ENCODE data around the gene PPP1R37. TPM values are rescaled to one million over a fixed set of nuclear protein-coding genes. Genes with fewer than 3 reads are reported as not detected.

Gene PPP1R37
- total RNA-seq, 1 experiment from 2014 or later, result 45.7 TPM

GRCh38 chr19:45150180-45150579, 57.2 kb downstream of the PPP1R37 start:
- Mint-ChIP-seq H3K27me3 (ENCODE audit: unreplicated experiment) (no peaks in the 10 kb centered on the region), H3K27ac (ENCODE audit: unreplicated experiment) (no peak overlapping the region), H3K9me3 (ENCODE audit: low read depth, unreplicated experiment) (no peaks in the 10 kb centered on the region), H3K36me3 (ENCODE audit: insufficient read depth, unreplicated experiment) (peaks cover 39% of the 10 kb centered on the region), H3K4me1 (ENCODE audit: low read depth, unreplicated experiment) (peaks cover 13% of the 10 kb centered on the region), H3K4me3 (ENCODE audit: low read depth, unreplicated experiment) (no peak overlapping the region)
- no TSS peak for BruUV-seq (replicated peaks)
- DNase-seq, result no peak
- CTCF ChIA-PET, result no interaction called here
- TF ChIP-seq CTCF (IDR thresholded peaks at IDR 0.05; ENCODE audit: unreplicated experiment), result no peak
- intact Hi-C loops (cut with micrococcal nuclease; ENCODE audit: unreplicated experiment), result no loop called here

- H3K27ac Mint-ChIP-seq (ENCODE audit: unreplicated experiment), result peak overlapping the region; percentile 30
- intact Hi-C loops (cut with micrococcal nuclease; ENCODE audit: unreplicated experiment), result no loop called here
- no peaks in the 10 kb centered on the region for H3K9me3 Mint-ChIP-seq (ENCODE audit: low read depth, unreplicated experiment)
- DNase-seq, result no peak
- BruUV-seq (replicated peaks), result no TSS peak
- peaks cover 13% of the 10 kb centered on the region for H3K4me1 Mint-ChIP-seq (ENCODE audit: low read depth, unreplicated experiment)
- H3K4me3 Mint-ChIP-seq (ENCODE audit: low read depth, unreplicated experiment), result no peak overlapping the region
- H3K27me3 Mint-ChIP-seq (ENCODE audit: unreplicated experiment), result no peaks in the 10 kb centered on the region
- no peak for TF ChIP-seq CTCF (IDR thresholded peaks at IDR 0.05; ENCODE audit: unreplicated experiment)
- H3K36me3 Mint-ChIP-seq (ENCODE audit: insufficient read depth, unreplicated experiment), result peaks cover 39% of the 10 kb centered on the region
- CTCF ChIA-PET, result no interaction called here
Measured at GRCh38 chr19:45150751-45151281, 57.8 kb downstream of the PPP1R37 start.

DNA sequence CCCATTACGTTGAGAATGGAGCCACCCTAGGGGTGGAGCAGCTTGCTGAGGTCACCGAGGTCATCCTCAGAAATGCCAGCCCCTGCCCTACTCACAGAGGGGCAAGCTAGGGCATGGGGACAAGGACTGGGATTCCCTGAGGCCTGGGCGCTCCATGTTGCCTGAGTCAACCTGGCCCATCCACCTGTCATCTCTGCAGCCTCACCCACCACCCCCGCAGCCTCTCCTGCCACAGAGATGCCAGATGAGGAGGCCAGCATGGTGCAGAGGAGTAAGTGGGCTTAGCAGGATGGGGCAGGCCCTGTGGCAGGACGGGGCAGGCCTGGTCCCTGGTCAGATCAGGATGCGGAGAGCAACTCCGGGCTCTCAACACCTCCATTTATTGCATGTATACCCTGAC, 58.3 kb downstream of the PPP1R37 start:
- no peak for TF ChIP-seq CTCF (IDR thresholded peaks at IDR 0.05; ENCODE audit: unreplicated experiment)
- no peak for DNase-seq
- no peaks in the 10 kb centered on the region for H3K27me3 Mint-ChIP-seq (ENCODE audit: unreplicated experiment)
- CTCF ChIA-PET, result no interaction called here
- peaks cover 39% of the 10 kb centered on the region for H3K36me3 Mint-ChIP-seq (ENCODE audit: insufficient read depth, unreplicated experiment)
- no TSS peak for BruUV-seq (replicated peaks)
- H3K27ac Mint-ChIP-seq (ENCODE audit: unreplicated experiment), result peak overlapping the region; percentile 30
- no peaks in the 10 kb centered on the region for H3K9me3 Mint-ChIP-seq (ENCODE audit: low read depth, unreplicated experiment)
- intact Hi-C loops (cut with micrococcal nuclease; ENCODE audit: unreplicated experiment), result no loop called here
- H3K4me1 Mint-ChIP-seq (ENCODE audit: low read depth, unreplicated experiment), result peaks cover 15% of the 10 kb centered on the region
- H3K4me3 Mint-ChIP-seq (ENCODE audit: low read depth, unreplicated experiment), result no peak overlapping the region

DNA sequence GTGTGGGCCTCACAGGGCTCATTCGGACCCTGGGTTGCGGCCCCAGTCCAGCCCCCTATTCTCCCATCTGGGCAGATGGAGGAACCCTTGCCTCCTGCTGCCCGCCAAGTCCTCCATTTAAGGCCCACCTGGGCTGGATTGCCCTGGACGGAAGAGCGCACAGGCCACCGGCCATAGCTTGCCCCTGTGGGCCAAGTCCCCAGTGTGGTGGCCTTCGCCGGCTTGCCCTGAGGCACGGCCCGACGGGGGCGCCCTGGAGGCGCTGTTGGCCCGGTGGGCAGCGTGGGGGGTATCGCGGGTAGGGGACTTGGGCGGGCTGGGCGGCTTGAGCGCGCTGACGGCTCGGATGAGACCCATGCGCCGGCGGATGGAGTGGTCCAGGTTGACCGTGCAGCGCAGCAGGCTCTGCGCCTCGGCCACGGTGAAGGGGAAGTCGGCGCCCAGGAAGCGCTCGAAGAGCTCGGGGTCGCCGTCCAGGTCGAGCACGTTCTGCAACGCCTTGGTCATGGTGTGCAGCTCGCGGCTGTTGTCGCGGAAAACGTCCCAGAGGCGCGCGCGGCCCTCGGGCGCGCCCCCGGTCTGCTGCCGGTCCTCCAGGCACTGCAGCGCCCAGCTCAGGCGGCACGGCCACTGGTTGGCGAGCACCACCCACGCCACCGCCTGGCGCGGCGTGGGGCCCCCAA, 59.0 kb downstream of the PPP1R37 start:
- peaks cover 6% of the 10 kb centered on the region for H3K27me3 Mint-ChIP-seq (ENCODE audit: unreplicated experiment)
- H3K4me1 Mint-ChIP-seq (ENCODE audit: low read depth, unreplicated experiment), result peaks cover 21% of the 10 kb centered on the region
- peaks cover 41% of the 10 kb centered on the region for H3K36me3 Mint-ChIP-seq (ENCODE audit: insufficient read depth, unreplicated experiment)
- TF ChIP-seq CTCF (IDR thresholded peaks at IDR 0.05; ENCODE audit: unreplicated experiment), result no peak
- intact Hi-C loops (cut with micrococcal nuclease; ENCODE audit: unreplicated experiment), result no loop called here
- DNase-seq, result no peak
- CTCF ChIA-PET, result no interaction called here
- no peak overlapping the region for H3K4me3 Mint-ChIP-seq (ENCODE audit: low read depth, unreplicated experiment)
- no peaks in the 10 kb centered on the region for H3K9me3 Mint-ChIP-seq (ENCODE audit: low read depth, unreplicated experiment)
- no TSS peak for BruUV-seq (replicated peaks)
- H3K27ac Mint-ChIP-seq (ENCODE audit: unreplicated experiment), result peak overlapping the region; percentile 30

Measured in Calu3 (cell line).